Activated T-helper 17 cell treated with anti-CD3 and anti-CD28 coated beads, Interleukin-2, amount 50 U/mL, for 72 hours (primary cell): ENCODE data around the gene HOMER1. TPM values are rescaled to one million over a fixed set of nuclear protein-coding genes. Genes with fewer than 3 reads are reported as not detected.

Experiments used
- total RNA-seq, 2 donors: library from RNA; stranded (reverse); gene quantifications; one replicate each; pipeline ENCODE4 v1.2.3, GENCODE V29; 2022

HOMER1 gene
- total RNA-seq, 2 donors from 2014 or later, result 2.3 to 6.0 TPM

Other genes with a start within 250 kb of the HOMER1 start
- gene TENT2, start 98.3 kb upstream of the HOMER1 start, total RNA-seq, result 10 to 100 TPM; 80.3 to 92.3 TPM
- under 1 TPM; 0.19 to 0.50 TPM for gene CMYA5, start 175.7 kb upstream of the HOMER1 start, total RNA-seq